SK-N-SH (cell line): Measurements from ENCODE around the gene NRDE2. TPM values are rescaled to one million over a fixed set of nuclear protein-coding genes. Genes with fewer than 3 reads are reported as not detected.
"Not testable (repeated sequence)": the region's sequence is repeated elsewhere in the genome, so short reads cannot be mapped to it uniquely, and the experiment has no call there.

ENCODE experiments used
- CTCF ChIA-PET: fragments of 300-600, 350-600 bp; formaldehyde crosslinking; extraction: SDS; loops from one replicate; lab custom pipeline; 2021; lab: Yijun Ruan, JAX
- POLR2A ChIA-PET: fragments of 350-600 bp; sonication (Branson Sonifier 250); formaldehyde crosslinking; extraction: SDS; loops from one replicate; lab custom pipeline; 2020; ENCODE audit warnings: antibody characterized with exemption, inconsistent platforms; lab: Yijun Ruan, JAX
- DNase-seq: peaks from one replicate; pipeline ENCODE4 v3.0.0; 2012
- H2AFZ ChIP-seq: fragments of 200-600 bp; sonication (generic); 2 replicates; pipeline ENCODE4 v1.8.1; 2016; ENCODE audit warnings: antibody characterized with exemption, mild to moderate bottlenecking, low read depth
- H3F3A ChIP-seq: fragments of 200-600 bp; sonication (generic); replicated peaks from 2 replicates; pipeline ENCODE3; 2016; ENCODE audit warnings: antibody characterized with exemption, mild to moderate bottlenecking; ENCODE audit not compliant: insufficient read depth
- H3K27ac ChIP-seq, 2 experiments: fragments of 200-500 bp in 1 of 2; fragments of 200-600 bp in 1 of 2; sonication (Bioruptor generic) in 1 of 2; sonication (generic), shearing (Covaris generic) in 1 of 2; 2 replicates each; pipeline versions ENCODE4 v1.5.1 to v1.6.1; 2014 to 2016; ENCODE audit warnings: low read depth in 2 of 2, inconsistent platforms in 1 of 2, low read length in 1 of 2, mild to moderate bottlenecking in 1 of 2, mixed read lengths in 1 of 2
- H3K27me3 ChIP-seq: fragments of 200-600 bp; sonication (generic), shearing (Covaris generic); 2 replicates; pipeline ENCODE4 v1.6.1; 2016; ENCODE audit warnings: mixed run types; ENCODE audit not compliant: insufficient read depth
- H3K36me3 ChIP-seq, 2 experiments: fragments of 200-500 bp in 1 of 2; fragments of 200-600 bp in 1 of 2; sonication (Bioruptor generic) in 1 of 2; sonication (generic) in 1 of 2; replicated peaks in 1 of 2; 2 replicates each; pipeline versions ENCODE3 to v1.5.1; 2014 to 2016; ENCODE audit warnings: low read length in 1 of 2, mild to moderate bottlenecking in 1 of 2; ENCODE audit not compliant: insufficient read depth in 2 of 2, control insufficient read depth in 1 of 2
- H3K4me1 ChIP-seq, 2 experiments: fragments of 200-500 bp in 1 of 2; fragments of 200-600 bp in 1 of 2; sonication (Bioruptor generic) in 1 of 2; sonication (generic), shearing (Covaris generic) in 1 of 2; 2 replicates each; pipeline versions ENCODE4 v1.5.1 to v1.6.1; 2014 to 2016; ENCODE audit warnings: low read depth in 1 of 2, low read length in 1 of 2, mixed run types in 1 of 2; ENCODE audit not compliant: insufficient read depth in 2 of 2, control insufficient read depth in 1 of 2
- H3K4me2 ChIP-seq: fragments of 200-600 bp; sonication (generic), shearing (Covaris generic); 2 replicates; pipeline ENCODE4 v1.6.1; 2017; ENCODE audit warnings: mixed run types
- H3K4me3 ChIP-seq, 2 experiments: fragments of 200-500 bp in 1 of 2; fragments of 200-600 bp in 1 of 2; sonication (Bioruptor generic) in 1 of 2; sonication (generic), shearing (Covaris generic) in 1 of 2; 2 replicates each; pipeline versions ENCODE4 v1.5.1 to v1.8.1; 2014 to 2016; ENCODE audit warnings: low read depth in 2 of 2, inconsistent platforms in 1 of 2, low read length in 1 of 2, mild to moderate bottlenecking in 1 of 2, mixed read lengths in 1 of 2, moderate library complexity in 1 of 2
- H3K79me2 ChIP-seq: fragments of 200-600 bp; sonication (generic); 2 replicates; pipeline ENCODE4 v1.8.1; 2017; ENCODE audit warnings: mild to moderate bottlenecking; ENCODE audit not compliant: insufficient read depth
- H3K9ac ChIP-seq: fragments of 200-600 bp; sonication (generic); 2 replicates; pipeline ENCODE4 v1.6.1; 2017; ENCODE audit warnings: mixed run types
- H3K9me2 ChIP-seq: fragments of 200-600 bp; sonication (generic); 2 replicates; pipeline ENCODE4 v1.6.1; 2017; ENCODE audit warnings: mixed run types
- H3K9me3 ChIP-seq: fragments of 200-600 bp; sonication (generic); 2 replicates; pipeline ENCODE4 v1.6.1; 2017; ENCODE audit warnings: mixed run types, mild to moderate bottlenecking, moderate library complexity
- H4K20me1 ChIP-seq: fragments of 200-600 bp; sonication (generic); 2 replicates; pipeline ENCODE4 v1.6.1; 2017; ENCODE audit warnings: mild to moderate bottlenecking, mixed run types; ENCODE audit not compliant: insufficient read depth
- CHD2 ChIP-seq: fragments of 150-350 bp; IDR thresholded peaks from 2 replicates; pipeline ENCODE4 v1.6.1; 2018; ENCODE audit warnings: low read length; ENCODE audit not compliant: partially characterized antibody
- ELF1 ChIP-seq: IDR thresholded peaks from 2 replicates; pipeline ENCODE4 v1.4.0; 2012
- FOSL2 ChIP-seq: IDR thresholded peaks from 2 replicates; pipeline ENCODE4 v1.4.0; 2012; ENCODE audit warnings: low read depth, mild to moderate bottlenecking, moderate library complexity, borderline replicate concordance
- FOXM1 ChIP-seq: IDR thresholded peaks from 2 replicates; pipeline ENCODE4 v1.4.0; 2012; ENCODE audit warnings: low read depth, mild to moderate bottlenecking
- MXI1 ChIP-seq: IDR thresholded peaks from 2 replicates; pipeline ENCODE4 v1.6.1; 2012; ENCODE audit warnings: mild to moderate bottlenecking, low read depth, low read length, improper control_type of control experiment
- RAD21 ChIP-seq: IDR thresholded peaks from 2 replicates; pipeline ENCODE4 v1.6.1; 2012; ENCODE audit warnings: mild to moderate bottlenecking, low read length
- RFX5 ChIP-seq: IDR thresholded peaks from 2 replicates; pipeline ENCODE4 v1.6.1; 2012; ENCODE audit warnings: mild to moderate bottlenecking, improper control_type of control experiment, low read length
- RXRA ChIP-seq: IDR thresholded peaks from 2 replicates; pipeline ENCODE4 v1.4.0; 2012; ENCODE audit warnings: low read depth, mild to moderate bottlenecking, borderline replicate concordance
- SIN3A ChIP-seq: IDR thresholded peaks from 2 replicates; pipeline ENCODE4 v1.6.1; 2012; ENCODE audit warnings: low read depth, mild to moderate bottlenecking, low read length, moderate library complexity, borderline replicate concordance
- SMC3 ChIP-seq: IDR thresholded peaks from 2 replicates; pipeline ENCODE4 v1.6.1; 2012; ENCODE audit warnings: low read depth, low read length, improper control_type of control experiment
- TAF1 ChIP-seq: IDR thresholded peaks from 2 replicates; pipeline ENCODE4 v1.6.1; 2012; ENCODE audit warnings: low read depth, mild to moderate bottlenecking, low read length, moderate library complexity, borderline replicate concordance
- TCF12 ChIP-seq: IDR thresholded peaks from 2 replicates; pipeline ENCODE4 v1.4.0; 2012
- TEAD4 ChIP-seq: IDR thresholded peaks from 2 replicates; pipeline ENCODE4 v1.4.0; 2012; ENCODE audit warnings: mild to moderate bottlenecking, borderline replicate concordance; ENCODE audit not compliant: insufficient read depth
- WGBS: methylation state at CpG from one replicate; pipeline ENCODE4 v1.1.6; 2017; ENCODE audit warnings: low lambda C conversion rate; 5-methylcytosine and 5-hydroxymethylcytosine counted together
- polyA plus RNA-seq, 3 experiments: library from polyadenylated mRNA; depleted of rRNA; stranded (reverse); fragments of >200 nt; gene quantifications; 2 replicates each; pipeline ENCODE4 v1.2.3, GENCODE V29; 2012
- TF ChIP-seq, protein P1 (sequence below): IDR thresholded peaks from 2 replicates; pipeline ENCODE4 v1.6.1; 2012; ENCODE audit warnings: mild to moderate bottlenecking, low read depth, low read length, moderate library complexity

NRDE2 gene
- polyA plus RNA-seq, 1 of the 3 experiments (the other 2 are of a cell fraction): 11.3 TPM

DNA sequence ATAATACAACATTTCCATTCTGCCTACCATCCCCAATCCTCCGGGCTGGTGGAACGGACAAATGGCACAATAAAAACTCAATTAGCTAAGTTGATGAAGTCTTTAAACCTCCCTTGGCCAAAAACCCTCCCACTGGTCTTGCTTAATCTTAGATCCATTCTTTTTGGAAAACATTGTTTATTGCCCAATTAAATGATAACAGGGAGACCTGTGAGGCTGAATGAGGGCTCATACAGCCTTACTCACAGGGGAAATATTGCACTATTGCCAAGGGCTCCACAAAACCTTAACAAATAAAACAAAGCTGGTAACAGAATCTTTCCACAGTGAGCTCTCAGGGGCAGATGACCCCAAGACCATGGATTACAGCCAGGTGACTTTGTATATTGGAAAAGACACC lies 83.1 kb downstream of the NRDE2 start:
- no peaks in the 10 kb centered on the region for H3K27me3 ChIP-seq
- no peaks in the 10 kb centered on the region for H3K9me3 ChIP-seq
- ChIA-PET POLR2A (no interaction called here), CTCF (interaction anchor here (1.0 kb wide), 1 partner anchor 13 kb away, joined by 3 read pairs; no protein-coding TSS in a partner anchor)
- WGBS: 18% methylated on average over 2 of the region's 2 CpGs
- H3K36me3 ChIP-seq: no peaks in the 10 kb centered on the region
- no peak overlapping the region for H3K27ac ChIP-seq
- TF ChIP-seq TEAD4: no peak
- TF ChIP-seq SIN3A: no peak
- TF ChIP-seq ELF1: no peak
- TF ChIP-seq CHD2: no peak
- TF ChIP-seq TAF1: no peak
- no peak for TF ChIP-seq RXRA
- no peak for TF ChIP-seq FOSL2
- no peak for TF ChIP-seq MXI1
- TF ChIP-seq, protein P1, sequence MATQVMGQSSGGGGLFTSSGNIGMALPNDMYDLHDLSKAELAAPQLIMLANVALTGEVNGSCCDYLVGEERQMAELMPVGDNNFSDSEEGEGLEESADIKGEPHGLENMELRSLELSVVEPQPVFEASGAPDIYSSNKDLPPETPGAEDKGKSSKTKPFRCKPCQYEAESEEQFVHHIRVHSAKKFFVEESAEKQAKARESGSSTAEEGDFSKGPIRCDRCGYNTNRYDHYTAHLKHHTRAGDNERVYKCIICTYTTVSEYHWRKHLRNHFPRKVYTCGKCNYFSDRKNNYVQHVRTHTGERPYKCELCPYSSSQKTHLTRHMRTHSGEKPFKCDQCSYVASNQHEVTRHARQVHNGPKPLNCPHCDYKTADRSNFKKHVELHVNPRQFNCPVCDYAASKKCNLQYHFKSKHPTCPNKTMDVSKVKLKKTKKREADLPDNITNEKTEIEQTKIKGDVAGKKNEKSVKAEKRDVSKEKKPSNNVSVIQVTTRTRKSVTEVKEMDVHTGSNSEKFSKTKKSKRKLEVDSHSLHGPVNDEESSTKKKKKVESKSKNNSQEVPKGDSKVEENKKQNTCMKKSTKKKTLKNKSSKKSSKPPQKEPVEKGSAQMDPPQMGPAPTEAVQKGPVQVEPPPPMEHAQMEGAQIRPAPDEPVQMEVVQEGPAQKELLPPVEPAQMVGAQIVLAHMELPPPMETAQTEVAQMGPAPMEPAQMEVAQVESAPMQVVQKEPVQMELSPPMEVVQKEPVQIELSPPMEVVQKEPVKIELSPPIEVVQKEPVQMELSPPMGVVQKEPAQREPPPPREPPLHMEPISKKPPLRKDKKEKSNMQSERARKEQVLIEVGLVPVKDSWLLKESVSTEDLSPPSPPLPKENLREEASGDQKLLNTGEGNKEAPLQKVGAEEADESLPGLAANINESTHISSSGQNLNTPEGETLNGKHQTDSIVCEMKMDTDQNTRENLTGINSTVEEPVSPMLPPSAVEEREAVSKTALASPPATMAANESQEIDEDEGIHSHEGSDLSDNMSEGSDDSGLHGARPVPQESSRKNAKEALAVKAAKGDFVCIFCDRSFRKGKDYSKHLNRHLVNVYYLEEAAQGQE: no peak
- no peak for TF ChIP-seq SMC3
- TF ChIP-seq RAD21: no peak
- no peak for TF ChIP-seq TCF12
- no peak for TF ChIP-seq RFX5
- no peak for TF ChIP-seq FOXM1
- H3K9ac ChIP-seq: no peak overlapping the region
- H4K20me1 ChIP-seq: no peaks in the 10 kb centered on the region
- H3F3A ChIP-seq: no peaks in the 10 kb centered on the region
- H2AFZ ChIP-seq: no peak overlapping the region
- no peak for DNase-seq
- H3K79me2 ChIP-seq: no peaks in the 10 kb centered on the region
- no peak overlapping the region for H3K4me3 ChIP-seq
- H3K9me2 ChIP-seq: no peaks in the 10 kb centered on the region
- no peaks in the 10 kb centered on the region for H3K4me1 ChIP-seq
- no peak overlapping the region for H3K4me2 ChIP-seq

DNA sequence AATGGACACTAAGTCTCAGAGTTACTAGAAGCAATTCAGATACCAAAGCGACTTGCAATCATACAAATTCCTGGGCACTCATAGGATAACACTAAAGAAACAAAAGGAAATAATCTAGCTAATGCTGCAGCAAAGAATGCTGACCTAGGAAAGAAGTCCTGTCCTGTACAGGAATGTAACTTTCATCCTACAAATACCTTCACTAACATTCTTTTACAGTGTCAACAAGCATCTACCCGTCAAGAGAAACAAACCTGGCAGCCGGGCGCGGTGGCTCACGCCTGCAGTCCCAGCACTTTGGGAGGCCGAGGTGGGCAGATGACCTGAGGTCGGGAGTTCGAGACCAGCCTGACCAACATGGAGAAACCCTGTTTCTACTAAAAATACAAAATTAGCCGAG lies 84.3 kb downstream of the NRDE2 start:
- DNase-seq, H2AFZ ChIP-seq, H3K4me2 ChIP-seq, H3K79me2 ChIP-seq, POLR2A ChIA-PET, H3K9ac ChIP-seq, H3K27ac ChIP-seq, H3K4me3 ChIP-seq, H4K20me1 ChIP-seq, H3K9me2 ChIP-seq, H3F3A ChIP-seq, H3K4me1 ChIP-seq, H3K36me3 ChIP-seq, H3K27me3 ChIP-seq, H3K9me3 ChIP-seq: not testable (repeated sequence)
- CTCF ChIA-PET: interaction anchor here (0.6 to 1.6 kb wide), 3 partner anchors 12 to 274 kb away, joined by 3 to 8 read pairs (median 7); no protein-coding TSS in a partner anchor
- 55% methylated on average over 10 of the region's 10 CpGs for WGBS
